DOHH2 (cell line): ENCODE results near the gene MAP1LC3B2.

Experiments
- H3F3A ChIP-seq: fragments of 200-600 bp; sonication (generic), shearing (Covaris generic); 2 replicates; pipeline ENCODE4 v1.6.0; 2016; ENCODE audit warnings: antibody characterized with exemption, mild to moderate bottlenecking; ENCODE audit not compliant: control insufficient read depth, insufficient read depth
- H3K27ac ChIP-seq: fragments of 200-600 bp; sonication (generic); 2 replicates; pipeline ENCODE4 v1.5.1; 2014; ENCODE audit warnings: low read depth, mild to moderate bottlenecking, low read length, moderate library complexity
- H3K27me3 ChIP-seq: fragments of 200-600 bp; sonication (generic); 2 replicates; pipeline ENCODE4 v1.6.1; 2014; ENCODE audit warnings: mild to moderate bottlenecking, low read length, mixed read lengths; ENCODE audit not compliant: control insufficient read depth
- H3K36me3 ChIP-seq: fragments of 200-600 bp; sonication (generic); 2 replicates; pipeline ENCODE4 v1.6.1; 2014; ENCODE audit warnings: mild to moderate bottlenecking, low read length, moderate library complexity, mixed read lengths; ENCODE audit not compliant: control insufficient read depth
- H3K4me1 ChIP-seq: fragments of 200-600 bp; sonication (generic); 2 replicates; pipeline ENCODE4 v1.6.1; 2014; ENCODE audit warnings: mild to moderate bottlenecking, low read length, mixed read lengths; ENCODE audit not compliant: control insufficient read depth
- H3K4me2 ChIP-seq: fragments of 200-600 bp; sonication (generic); 2 replicates; pipeline ENCODE4 v1.6.0; 2014; ENCODE audit warnings: mild to moderate bottlenecking, low read length, moderate library complexity
- H3K4me3 ChIP-seq: fragments of 200-600 bp; sonication (generic); 2 replicates; pipeline ENCODE4 v1.5.1; 2014; ENCODE audit warnings: mild to moderate bottlenecking, low read length, mixed read lengths
- H3K79me2 ChIP-seq: fragments of 200-600 bp; sonication (generic); 2 replicates; pipeline ENCODE4 v1.6.1; 2014; ENCODE audit warnings: mild to moderate bottlenecking, low read length, mixed read lengths; ENCODE audit not compliant: control insufficient read depth
- H3K9me2 ChIP-seq: fragments of 200-600 bp; sonication (generic); replicated peaks from 2 replicates; pipeline ENCODE4 v1.6.1; 2014; ENCODE audit warnings: mild to moderate bottlenecking, low read length, mixed read lengths; ENCODE audit not compliant: control insufficient read depth
- H3K9me3 ChIP-seq: fragments of 200-600 bp; sonication (generic); 2 replicates; pipeline ENCODE4 v1.6.1; 2014; ENCODE audit warnings: antibody characterized with exemption, low read length, mixed read lengths; ENCODE audit not compliant: control insufficient read depth, insufficient read depth
- H4K20me1 ChIP-seq: fragments of 200-600 bp; sonication (generic); 2 replicates; pipeline ENCODE4 v1.6.0; 2014; ENCODE audit warnings: low read depth, mild to moderate bottlenecking, antibody characterized with exemption, low read length, moderate library complexity; ENCODE audit not compliant: control insufficient read depth, insufficient read depth
- CTCF ChIP-seq: fragments of 200-600 bp; sonication (generic); IDR thresholded peaks from one replicate; pipeline ENCODE4 v1.5.1; 2014; ENCODE audit warnings: antibody characterized with exemption, mild to moderate bottlenecking, low read depth, low read length; ENCODE audit not compliant: poor library complexity, severe bottlenecking
- EZH2phosphoT487 ChIP-seq: fragments of 200-600 bp; sonication (generic); IDR thresholded peaks from 2 replicates; pipeline ENCODE4 v1.6.1; 2017; ENCODE audit warnings: borderline replicate concordance, mild to moderate bottlenecking, antibody characterized with exemption, low read length, moderate library complexity, mixed read lengths

The MAP1LC3B2 gene

GRCh38 chr12:116551952-116552772 is 7.0 kb upstream of the MAP1LC3B2 start:
- H3K79me2 ChIP-seq = no peaks in the 10 kb centered on the region
- TF ChIP-seq CTCF (no peak), EZH2phosphoT487 (no peak)
- no peaks in the 10 kb centered on the region for H3K36me3 ChIP-seq
- H3K4me2 ChIP-seq = no peak overlapping the region
- no peak overlapping the region for H3K4me3 ChIP-seq
- H3K9me3 ChIP-seq = no peaks in the 10 kb centered on the region
- no peak overlapping the region for H3K27ac ChIP-seq
- no peaks in the 10 kb centered on the region for H4K20me1 ChIP-seq
- peaks cover 57% of the 10 kb centered on the region for H3K27me3 ChIP-seq
- no peaks in the 10 kb centered on the region; the same call in 1 of the 2 replicates for H3F3A ChIP-seq
- H3K4me1 ChIP-seq = peaks cover 24% of the 10 kb centered on the region
- no peaks in the 10 kb centered on the region for H3K9me2 ChIP-seq

GRCh38 chr12:116552773-116553373 is 6.3 kb upstream of the MAP1LC3B2 start:
- no peaks in the 10 kb centered on the region for H3K9me3 ChIP-seq
- H3K4me1 ChIP-seq = peaks cover 18% of the 10 kb centered on the region
- H3K27ac ChIP-seq = no peak overlapping the region
- no peaks in the 10 kb centered on the region for H3K9me2 ChIP-seq
- no peaks in the 10 kb centered on the region for H4K20me1 ChIP-seq
- peaks cover 54% of the 10 kb centered on the region for H3K27me3 ChIP-seq
- no peak overlapping the region for H3K4me2 ChIP-seq
- H3K79me2 ChIP-seq = no peaks in the 10 kb centered on the region
- H3F3A ChIP-seq = no peaks in the 10 kb centered on the region; the same call in 1 of the 2 replicates
- no peak overlapping the region for H3K4me3 ChIP-seq
- TF ChIP-seq EZH2phosphoT487 (no peak), CTCF (no peak)
- H3K36me3 ChIP-seq = no peaks in the 10 kb centered on the region

- no peaks in the 10 kb centered on the region for H3K79me2 ChIP-seq
- TF ChIP-seq CTCF (no peak), EZH2phosphoT487 (no peak)
These were observed 2.7 kb upstream of the MAP1LC3B2 start for GRCh38 chr12:116556356-116556952.

More at GRCh38 chr12:116556356-116556952, 2.7 kb upstream of the MAP1LC3B2 start:
- Histone ChIP-seq H3K36me3 (no peaks in the 10 kb centered on the region), H3K4me2 (no peak overlapping the region), H3K27ac (no peak overlapping the region), H3K4me1 (peaks cover 33% of the 10 kb centered on the region), H3K9me3 (no peaks in the 10 kb centered on the region), H3K4me3 (no peak overlapping the region), H4K20me1 (no peaks in the 10 kb centered on the region), H3K9me2 (no peaks in the 10 kb centered on the region), H3K27me3 (peaks cover 31% of the 10 kb centered on the region), H3F3A (peaks cover 11% of the 10 kb centered on the region)
